ENCODE measurements around the gene MATK.

DNA sequence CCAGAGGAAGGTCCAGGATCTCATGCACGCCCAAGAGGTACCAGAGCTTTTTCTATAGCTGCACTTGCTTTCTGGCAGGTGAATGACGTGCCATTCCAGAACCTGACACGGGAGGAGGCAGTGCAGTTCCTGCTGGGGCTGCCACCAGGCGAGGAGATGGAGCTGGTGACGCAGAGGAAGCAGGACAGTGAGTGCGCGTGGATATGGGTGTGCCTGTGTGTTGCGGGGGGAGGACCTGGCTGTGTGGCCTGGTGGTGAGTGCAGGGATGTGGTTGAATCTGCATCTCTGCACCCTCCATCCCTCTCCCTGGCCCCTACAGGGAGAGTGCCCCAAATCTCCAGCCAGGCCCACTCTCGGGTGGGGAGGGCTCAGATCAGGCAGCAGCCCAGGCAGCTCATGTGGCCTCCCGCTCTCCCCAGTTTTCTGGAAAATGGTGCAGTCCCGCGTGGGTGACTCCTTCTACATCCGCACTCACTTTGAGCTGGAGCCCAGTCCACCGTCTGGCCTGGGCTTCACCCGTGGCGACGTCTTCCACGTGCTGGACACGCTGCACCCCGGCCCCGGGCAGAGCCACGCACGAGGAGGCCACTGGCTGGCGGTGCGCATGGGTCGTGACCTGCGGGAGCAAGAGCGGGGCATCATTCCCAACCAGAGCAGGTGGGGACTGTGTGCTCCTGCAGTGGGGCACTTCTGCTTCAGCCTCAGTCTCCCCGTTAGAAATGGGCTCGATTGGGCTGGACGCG, 47.5 kb downstream of the MATK start:
- TF ChIP-seq, protein P1, sequence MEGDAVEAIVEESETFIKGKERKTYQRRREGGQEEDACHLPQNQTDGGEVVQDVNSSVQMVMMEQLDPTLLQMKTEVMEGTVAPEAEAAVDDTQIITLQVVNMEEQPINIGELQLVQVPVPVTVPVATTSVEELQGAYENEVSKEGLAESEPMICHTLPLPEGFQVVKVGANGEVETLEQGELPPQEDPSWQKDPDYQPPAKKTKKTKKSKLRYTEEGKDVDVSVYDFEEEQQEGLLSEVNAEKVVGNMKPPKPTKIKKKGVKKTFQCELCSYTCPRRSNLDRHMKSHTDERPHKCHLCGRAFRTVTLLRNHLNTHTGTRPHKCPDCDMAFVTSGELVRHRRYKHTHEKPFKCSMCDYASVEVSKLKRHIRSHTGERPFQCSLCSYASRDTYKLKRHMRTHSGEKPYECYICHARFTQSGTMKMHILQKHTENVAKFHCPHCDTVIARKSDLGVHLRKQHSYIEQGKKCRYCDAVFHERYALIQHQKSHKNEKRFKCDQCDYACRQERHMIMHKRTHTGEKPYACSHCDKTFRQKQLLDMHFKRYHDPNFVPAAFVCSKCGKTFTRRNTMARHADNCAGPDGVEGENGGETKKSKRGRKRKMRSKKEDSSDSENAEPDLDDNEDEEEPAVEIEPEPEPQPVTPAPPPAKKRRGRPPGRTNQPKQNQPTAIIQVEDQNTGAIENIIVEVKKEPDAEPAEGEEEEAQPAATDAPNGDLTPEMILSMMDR (IDR thresholded peaks at IDR 0.05 in 4 of 5, conservative IDR thresholded peaks at IDR 0.05 in 1 of 5): no peak
- TF ChIP-seq POLR2A (IDR thresholded peaks at IDR 0.05): no peak
